Heart right ventricle (tissue), 16 donors: ENCODE data around the gene PRDM16. TPM values are rescaled to one million over a fixed set of nuclear protein-coding genes. Genes with fewer than 3 reads are reported as not detected.

Experiments used
- ATAC-seq, 8 donors: fragments of 200-7000 bp; cut with Tn5 transposase; one replicate each; pipeline ENCODE4 v1.9.1; 2020; ENCODE audit warnings: mild to moderate bottlenecking in 8 of 8, moderate library complexity in 8 of 8, moderate number of reproducible peaks in 1 of 8
- DNase-seq, 2 donors: peaks; one replicate each; pipeline ENCODE4 v3.0.0-alpha.2; 2020
- H3K27ac ChIP-seq, 10 donors: fragments of 200-600 bp; sonication (generic) in 2 of 10; one replicate each; pipeline versions ENCODE4 v1.5.0 to v1.8.0; 2020 to 2022; ENCODE audit warnings: mild to moderate bottlenecking in 3 of 10
- H3K27me3 ChIP-seq, 7 donors: fragments of 200-600 bp; one replicate each; pipeline ENCODE4 v1.8.0; 2021 to 2022; ENCODE audit warnings: mild to moderate bottlenecking in 2 of 7
- H3K36me3 ChIP-seq, 9 donors: fragments of 200-600 bp; sonication (generic) in 1 of 9; one replicate each; pipeline versions ENCODE4 v1.5.0 to v1.8.0; 2020 to 2022; ENCODE audit warnings: mild to moderate bottlenecking in 2 of 9
- H3K4me1 ChIP-seq, 9 donors: fragments of 200-600 bp; sonication (generic) in 1 of 9; one replicate each; pipeline versions ENCODE4 v1.5.0 to v1.8.0; 2020 to 2022; ENCODE audit warnings: mild to moderate bottlenecking in 4 of 9
- H3K4me3 ChIP-seq, 10 donors: fragments of 200-600 bp; sonication (generic) in 2 of 10; one replicate each; pipeline versions ENCODE4 v1.5.0 to v1.8.0; 2020 to 2022; ENCODE audit warnings: mild to moderate bottlenecking in 7 of 10, moderate library complexity in 2 of 10
- H3K9me3 ChIP-seq, 11 donors: fragments of 200-600 bp in 10 of 11; sonication (generic) in 2 of 11; one replicate each; pipeline versions ENCODE4 v1.5.0 to v1.8.0; 2013 to 2022; ENCODE audit warnings: mild to moderate bottlenecking in 2 of 11, control low read depth in 1 of 11, moderate library complexity in 1 of 11
- CTCF ChIP-seq, 9 donors: fragments of 200-600 bp; sonication (generic) in 2 of 9; IDR thresholded peaks; one replicate each; pipeline versions ENCODE4 v1.5.0 to v1.8.0; 2021 to 2022; ENCODE audit warnings: antibody characterized with exemption in 9 of 9, mild to moderate bottlenecking in 5 of 9, moderate library complexity in 1 of 9
- WGBS, 2 donors: extraction: QIAGEN DNeasy Blood & Tissue Kit; methylation state at CpG; one replicate each; pipeline ENCODE4 v1.1.7; 2013; ENCODE audit warnings: inconsistent platforms in 1 of 2; 5-methylcytosine and 5-hydroxymethylcytosine counted together
- intact Hi-C, 10 donors: fragments of 100-400 bp; cut with DNase I; formaldehyde crosslinking; loops; one replicate each; pipeline versions ENCODE4 v1.11.1 to v1.14.2; 2022
- polyA plus RNA-seq, 2 donors: library from polyadenylated mRNA; stranded (reverse); fragments of 200-250 nt; gene quantifications; one replicate each; pipeline ENCODE4 v1.2.3, GENCODE V29; 2013
- total RNA-seq, 10 donors: library from RNA; stranded (reverse); fragmentation: NEBNext Ultra II Directional in 3 of 10; extraction: Animal tissue kit (Norgen Biotek cat#: 25700) in 3 of 10; gene quantifications; one replicate each; pipeline versions ENCODE4 v1.2.1 to v1.2.4, GENCODE V29; 2021 to 2023
- donor health status: Arrhythmogenic right ventricular cardiomyopathy.
- donor health status: ischemic (EF 13 %, LVEDD 7.1; RV severe dilation, severe dysfunction).
- donor health status: healthy with polysubstance abuse.
- donor health status: DM: no; HTN: yes; CAD: no.
- donor health status: DM: no; HTN: no; CAD: no.
- donor health status: ischemic (EF 25% LVEDD 6.9; RV normal size, moderate dysfunction).
- donor health status: ischemic (EF 25% LVEDD 5.7; RV mildly dilated, moderate dysfunction).
- donor health status: healthy.
- donor health status: DM: yes; HTN: yes; CAD: no.
- donor health status: Ischemic cardiomyopathy.
- donor health status: ischemic (EF 35%, LVEDD 5.7; RV mildly dilated, moderate dysfunction).
- donor health status: nonischemic (EF 11% LVEDD 7.7; RV severe dilation, severe dysfunction).
- donor health status: DM: yes; HTN: yes; CAD: no.
- donor health status: PGD.
- donor health status: ischemic (EF 29% LVEDD 5.4; RV normal size, mild dysfunction).
- donor health status: nonischemic (EF 23%, LVEDD 6.1; RV moderate dilation, normal function).

Gene PRDM16
- total and polyA plus RNA-seq, 12 donors, result 4.1 to 25.9 (median 14.8) TPM

- peaks cover 0 to 28% (median 9%) of the 10 kb centered on the region in 7 donors for H3K27me3 ChIP-seq
- peak overlapping the region in 5 of 10 donors; percentile 94 to 98 (median 97) for H3K27ac ChIP-seq
- no peak for DNase-seq
- no peak overlapping the region for H3K4me3 ChIP-seq
- 83 to 97% methylated on average over 8 of the region's 8 CpGs for WGBS, 2 donors
- H3K9me3 ChIP-seq, result peaks cover 0 to 6% (median 0%) of the 10 kb centered on the region in 11 donors
- H3K36me3 ChIP-seq, result no peaks in the 10 kb centered on the region
- intact Hi-C loops, result loop anchor here in 2 of 10 donors (5.0 kb wide), 1 partner anchor 36 kb away; no protein-coding TSS in a partner anchor
- ATAC-seq, result no peak
- peaks cover 16 to 77% (median 45%) of the 10 kb centered on the region in 9 donors for H3K4me1 ChIP-seq
- no peak for TF ChIP-seq CTCF (IDR thresholded peaks at IDR 0.05)
Observed at GRCh38 chr1:3311711-3312110, 242.7 kb downstream of the PRDM16 start.

GRCh38 chr1:3312310-3312897 lies 243.4 kb downstream of the PRDM16 start:
- WGBS, 2 donors, result 84 to 87% methylated on average over 24 of the region's 24 CpGs
- Histone ChIP-seq H3K27ac (peak overlapping the region; percentile 86 to 98 (median 96)), H3K4me1 (peaks cover 16 to 74% (median 45%) of the 10 kb centered on the region in 9 donors), H3K9me3 (peaks cover 0 to 9% (median 0%) of the 10 kb centered on the region in 11 donors), H3K27me3 (peaks cover 0 to 28% (median 9%) of the 10 kb centered on the region in 7 donors), H3K36me3 (no peaks in the 10 kb centered on the region), H3K4me3 (no peak overlapping the region)
- ATAC-seq, result no peak
- intact Hi-C loops, result loop anchor here in 2 of 10 donors (5.0 kb wide), 1 partner anchor 35 kb away; no protein-coding TSS in a partner anchor
- DNase-seq, result no peak
- no peak for TF ChIP-seq CTCF (IDR thresholded peaks at IDR 0.05)

GRCh38 chr1:3312898-3313575 lies 244.0 kb downstream of the PRDM16 start:
- TF ChIP-seq CTCF (IDR thresholded peaks at IDR 0.05), result no peak
- peak overlapping the region; percentile 86 to 98 (median 96) for H3K27ac ChIP-seq
- intact Hi-C loops, result loop anchor here in 2 of 10 donors (5.0 kb wide), 1 partner anchor 34 kb away; no protein-coding TSS in a partner anchor
- peak overlapping the region in 4 of 10 donors; percentile 0 to 28 (median 14) for H3K4me3 ChIP-seq
- ATAC-seq, result peak; percentile 92 to 96 (median 94)
- H3K36me3 ChIP-seq, result no peaks in the 10 kb centered on the region
- DNase-seq, result peak; percentile 87 to 88
- H3K27me3 ChIP-seq, result peaks cover 0 to 28% (median 7%) of the 10 kb centered on the region in 7 donors
- 19 to 24% methylated on average over 38 of the region's 38 CpGs for WGBS, 2 donors
- peaks cover 13 to 68% (median 42%) of the 10 kb centered on the region in 9 donors for H3K4me1 ChIP-seq
- peaks cover 0 to 9% (median 0%) of the 10 kb centered on the region in 11 donors for H3K9me3 ChIP-seq

- Histone ChIP-seq H3K27ac (peak overlapping the region; percentile 86 to 98 (median 96)), H3K27me3 (peaks cover 0 to 28% (median 7%) of the 10 kb centered on the region in 7 donors), H3K36me3 (no peaks in the 10 kb centered on the region), H3K4me1 (peaks cover 13 to 63% (median 36%) of the 10 kb centered on the region in 9 donors), H3K4me3 (peak overlapping the region in 6 of 10 donors; percentile 0 to 28 (median 16)), H3K9me3 (peaks cover 0 to 9% (median 0%) of the 10 kb centered on the region in 11 donors)
- ATAC-seq (peak; percentile 77 to 85 (median 82)), DNase-seq (peak; percentile 87 to 90)
- WGBS, 2 donors, result 6 to 9% methylated on average over 22 of the region's 22 CpGs
- intact Hi-C loops, result loop anchor here in 2 of 10 donors (5.0 kb wide), 1 partner anchor 34 kb away; no protein-coding TSS in a partner anchor
- TF ChIP-seq CTCF (IDR thresholded peaks at IDR 0.05), result no peak
Observed at GRCh38 chr1:3313576-3313950, 244.6 kb downstream of the PRDM16 start.
